ENCODE data around the gene PDE9A.

PDE9A gene

DNA sequence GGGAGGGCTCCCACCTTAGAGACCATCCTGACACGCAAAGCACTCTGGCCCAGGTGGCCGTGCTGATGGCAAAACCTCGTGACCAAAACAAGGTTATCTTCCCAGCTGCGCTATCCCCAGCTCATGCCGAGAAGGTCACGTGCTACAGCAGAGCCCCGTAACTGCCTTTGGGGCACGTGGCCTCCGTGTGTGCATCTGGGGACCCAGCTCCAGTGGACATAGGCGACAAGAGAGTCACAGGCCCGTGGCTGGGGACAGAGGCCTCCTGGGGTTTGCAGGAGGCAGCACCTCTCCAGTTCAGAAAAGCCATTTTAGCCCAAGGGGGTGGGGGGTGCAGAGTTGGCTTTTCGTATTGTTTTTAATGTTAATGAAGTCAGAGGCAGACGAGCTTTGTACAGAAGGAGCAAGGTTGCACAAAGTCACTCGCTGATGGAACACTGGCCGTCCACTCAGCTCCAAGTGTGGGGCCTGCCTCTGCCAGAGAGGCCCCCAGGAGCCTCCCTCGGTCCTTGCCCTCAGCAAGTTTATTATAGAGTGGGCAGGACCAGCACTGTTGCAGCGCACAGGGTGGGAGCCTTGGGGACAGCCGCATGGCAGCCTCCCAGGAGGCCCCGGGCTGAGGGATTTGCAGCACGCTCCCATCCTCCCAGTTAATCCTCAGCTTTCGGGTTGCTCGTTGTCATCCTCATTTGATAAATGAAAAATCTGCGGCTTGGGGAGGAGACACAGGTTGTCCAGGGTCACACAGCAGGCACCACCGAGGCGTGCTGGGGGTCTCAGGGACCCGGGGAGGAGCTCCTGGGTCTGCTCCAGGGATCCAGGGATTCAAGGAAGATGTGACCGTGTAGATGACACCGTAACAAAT lies 8.0 kb upstream of the PDE9A start:
- DNase-seq: no peak

DNA sequence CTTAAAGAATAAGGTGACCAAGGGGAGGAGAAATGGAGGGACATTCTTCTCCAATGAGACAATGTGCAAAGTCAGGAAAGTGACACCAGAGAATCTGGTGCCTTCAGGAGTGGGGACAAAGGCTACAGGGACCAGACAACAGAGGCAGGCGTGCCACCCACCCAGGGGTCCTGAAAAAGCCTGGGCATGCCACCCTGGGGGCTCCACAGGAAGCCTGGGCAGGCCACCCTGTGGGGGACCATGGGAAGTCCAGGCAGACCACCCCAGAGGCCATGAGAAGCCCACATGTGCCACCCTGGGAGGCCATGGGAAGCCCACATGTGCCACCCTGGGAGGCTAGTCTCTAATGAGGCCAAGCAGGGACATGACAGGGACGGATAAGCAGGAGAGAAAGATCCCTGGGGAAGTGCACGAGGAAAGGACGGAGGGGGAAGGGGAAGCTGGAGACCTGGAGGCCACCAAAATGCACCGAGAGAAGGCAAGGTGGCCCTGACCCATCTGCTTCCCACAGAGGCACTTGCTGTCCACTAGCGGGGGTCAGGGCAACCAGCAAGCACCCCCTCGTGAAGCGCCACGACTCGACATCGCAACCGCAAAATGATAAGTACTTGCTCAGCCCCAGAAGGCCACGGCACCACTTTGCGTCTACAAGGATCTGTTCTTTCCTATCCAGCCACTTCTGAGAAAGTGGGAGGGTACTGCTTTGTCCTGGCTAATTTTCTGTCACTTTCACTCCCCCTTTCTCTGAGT lies 7.2 kb upstream of the PDE9A start:
- DNase-seq: no peak

DNA sequence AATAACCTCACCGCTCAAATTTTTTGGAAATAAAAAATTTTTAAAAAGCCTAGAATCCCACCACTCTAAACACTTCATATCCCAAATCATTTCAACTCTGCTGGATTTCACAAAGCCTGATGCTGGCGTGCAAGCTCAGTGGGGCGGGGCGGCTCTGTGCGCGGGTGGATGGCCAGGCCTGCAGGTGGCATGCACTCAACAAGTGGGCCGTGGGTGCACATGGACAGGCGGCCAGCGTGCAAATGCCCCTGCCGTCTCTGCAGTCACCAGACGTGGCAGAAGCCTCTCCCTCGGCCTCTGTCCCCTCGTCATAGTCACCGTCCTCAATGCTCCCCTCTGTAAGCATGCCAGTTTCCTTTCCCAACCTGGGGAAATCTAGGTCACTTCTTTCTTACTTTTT lies 6.6 kb upstream of the PDE9A start:
- no peak for DNase-seq

- DNase-seq: no peak
Measured at GRCh38 chr21:42648606-42649005, 4.8 kb upstream of the PDE9A start.

- no peak for DNase-seq
Measured at GRCh38 chr21:42649122-42650032, 4.0 kb upstream of the PDE9A start.

- no peak for DNase-seq
Measured at GRCh38 chr21:42650033-42650370, 3.4 kb upstream of the PDE9A start.

GRCh38 chr21:42650441-42651421 lies 2.7 kb upstream of the PDE9A start:
- DNase-seq: no peak

- DNase-seq: no peak
Measured at GRCh38 chr21:42651515-42652401, 1.7 kb upstream of the PDE9A start.

GRCh38 chr21:42652527-42653230 lies 742 bp upstream of the PDE9A start:
- no peak for DNase-seq

DNA sequence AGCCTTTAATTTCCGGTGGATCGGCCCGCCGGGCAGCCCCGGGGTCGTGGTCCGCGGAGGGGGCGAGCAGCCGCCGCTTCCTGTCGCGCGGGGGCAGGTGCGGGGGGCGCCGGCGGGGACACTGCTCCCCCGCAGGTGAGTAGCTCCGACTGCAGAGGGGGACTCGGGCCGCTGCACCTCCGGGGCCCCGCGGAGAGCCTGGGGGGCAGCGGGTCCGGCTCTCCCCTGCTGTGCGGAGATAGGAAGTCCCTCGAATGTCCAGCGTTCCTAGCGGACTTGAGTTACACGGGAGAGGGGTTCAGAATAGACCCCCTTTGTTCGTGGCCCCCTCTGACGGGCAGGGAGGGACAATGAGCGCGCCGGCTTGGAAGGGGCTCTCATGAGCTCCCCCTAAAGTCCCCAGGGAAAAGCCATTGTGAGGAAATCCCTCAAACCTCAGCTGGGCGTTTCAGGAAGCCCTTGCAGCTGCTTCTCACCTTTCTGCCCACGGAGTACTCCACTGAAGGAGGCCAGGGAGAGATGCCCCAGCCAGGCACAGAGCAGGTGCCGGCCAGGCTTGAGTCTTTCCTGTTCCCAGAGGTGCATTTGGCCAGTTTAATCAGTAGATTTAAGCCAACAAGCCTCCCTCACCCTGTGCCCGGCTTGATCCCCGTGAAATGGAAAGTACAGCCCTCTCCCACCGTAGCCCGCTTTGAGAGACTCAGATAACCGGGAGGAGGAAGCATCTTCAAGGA lies 925 bp downstream of the PDE9A start:
- DNase-seq: no peak

- DNase-seq: no peak
Measured at GRCh38 chr21:42654913-42655795, 1.7 kb downstream of the PDE9A start.

- DNase-seq: no peak
Measured at GRCh38 chr21:42655796-42656770, 2.7 kb downstream of the PDE9A start.

DNA sequence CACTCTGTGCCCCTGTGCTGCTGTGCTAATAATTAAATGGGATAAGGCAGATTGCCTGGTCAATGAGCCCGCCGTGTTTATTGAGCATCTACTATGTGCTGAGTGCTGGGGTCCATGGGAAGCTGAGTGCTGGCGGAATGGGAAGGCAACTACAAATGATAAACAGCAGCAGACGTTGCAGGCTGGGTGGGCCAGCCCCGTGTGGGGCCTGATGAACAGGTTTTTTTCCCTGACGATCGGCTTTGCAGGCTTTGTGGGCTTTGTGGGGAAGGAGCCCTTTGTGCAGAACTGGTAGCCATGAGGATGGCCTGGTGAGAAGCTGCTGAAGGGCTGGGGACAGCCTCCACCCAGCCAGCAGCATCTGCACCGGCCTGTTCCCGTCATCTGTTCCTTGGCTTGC lies 3.5 kb downstream of the PDE9A start:
- DNase-seq: no peak

DNA sequence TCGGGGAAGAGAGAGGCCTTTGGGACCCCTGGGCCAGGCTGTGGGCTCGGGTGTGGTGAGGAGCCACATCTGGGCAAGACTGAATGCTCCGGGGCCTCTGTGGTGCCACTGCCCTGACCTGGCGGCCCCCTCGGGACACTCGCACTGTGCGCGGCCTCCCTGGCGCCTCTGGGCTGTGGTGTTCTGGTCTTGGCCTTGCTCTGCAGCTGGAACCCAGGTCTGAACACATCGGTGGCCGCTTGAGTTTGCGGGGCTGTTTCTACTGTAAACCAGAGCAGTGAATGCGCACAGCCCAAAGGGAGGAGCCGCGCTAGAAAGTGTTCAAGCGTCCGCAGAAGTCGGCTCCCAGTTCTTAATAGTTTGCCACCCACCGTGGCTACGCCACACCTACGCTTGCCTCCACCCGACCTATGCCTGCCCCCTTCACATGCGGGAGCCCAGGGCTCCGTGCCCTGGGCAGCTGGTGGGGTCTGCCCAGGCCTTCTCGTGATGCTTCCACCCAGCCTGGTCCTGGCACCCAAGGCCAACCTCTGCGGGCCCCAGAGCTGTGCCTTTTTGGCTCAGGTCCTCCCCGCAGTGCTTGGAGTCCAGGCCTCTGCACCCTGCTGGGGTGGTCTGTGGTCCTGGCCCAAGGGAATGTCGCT lies 4.4 kb downstream of the PDE9A start:
- no peak for DNase-seq

DNA sequence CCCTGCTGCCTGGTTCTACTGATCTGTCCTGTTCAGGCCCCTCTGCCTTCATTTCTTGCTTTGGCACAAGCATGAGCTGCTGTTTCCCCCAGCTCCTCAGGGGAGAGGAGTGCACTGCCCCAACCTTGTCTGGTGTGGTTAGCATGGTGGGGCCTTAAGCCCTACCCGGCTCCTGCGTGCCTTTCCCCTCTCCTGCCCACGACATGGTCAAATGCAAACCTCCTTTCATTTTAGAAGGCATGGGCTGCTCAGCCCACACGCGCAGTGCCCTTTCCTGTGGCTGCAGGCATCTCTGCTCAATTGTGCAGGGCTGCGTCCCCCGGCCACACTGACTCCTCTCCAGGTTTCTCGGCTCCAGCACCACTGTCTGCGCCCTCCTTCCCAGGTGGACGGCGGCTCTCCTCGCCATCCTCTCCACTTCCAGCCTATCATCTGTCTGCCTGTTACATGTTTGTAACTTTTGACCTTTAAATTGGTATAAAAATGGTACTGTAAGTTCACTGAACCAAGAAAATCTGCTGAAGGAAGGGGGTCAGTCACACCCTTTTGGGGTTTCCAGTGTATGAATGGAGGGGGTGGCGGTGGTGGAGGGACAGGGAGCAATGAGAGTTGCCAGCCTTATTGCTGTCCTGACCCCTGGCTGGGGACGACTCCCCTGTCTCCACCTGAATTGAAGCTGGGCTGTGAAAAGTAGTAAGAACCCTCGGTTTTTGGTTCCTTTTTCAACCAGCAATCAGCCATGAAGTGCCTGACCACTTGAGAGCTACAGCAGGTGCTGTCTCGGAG lies 5.1 kb downstream of the PDE9A start:
- DNase-seq: no peak
